ENCODE measurements around the gene USPL1. TPM values are rescaled to one million over a fixed set of nuclear protein-coding genes. Genes with fewer than 3 reads are reported as not detected.

USPL1 gene
- total and polyA plus RNA-seq, 2 experiments from 2014 or later, result 9.5 to 22.0 TPM

DNA sequence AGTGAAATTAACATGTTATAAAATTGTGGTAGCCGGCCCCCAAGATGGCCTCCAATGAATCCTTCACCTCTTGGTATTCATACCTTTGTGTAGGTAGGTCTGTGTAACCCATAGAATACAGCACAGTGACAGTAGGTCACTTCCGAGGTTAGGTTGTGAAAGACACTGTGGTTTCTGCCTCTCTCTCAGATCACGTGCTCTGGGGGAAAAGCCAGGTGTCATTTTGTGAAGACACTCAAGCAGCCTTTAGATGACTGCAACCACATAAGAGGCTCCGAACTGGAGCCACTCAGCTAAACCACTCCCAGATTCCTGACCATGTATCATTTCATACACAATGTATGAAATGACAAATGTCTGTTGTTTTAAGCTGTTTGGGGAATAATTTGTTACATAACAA is 9.8 kb upstream of the USPL1 start:
- TF ChIP-seq, protein P1, sequence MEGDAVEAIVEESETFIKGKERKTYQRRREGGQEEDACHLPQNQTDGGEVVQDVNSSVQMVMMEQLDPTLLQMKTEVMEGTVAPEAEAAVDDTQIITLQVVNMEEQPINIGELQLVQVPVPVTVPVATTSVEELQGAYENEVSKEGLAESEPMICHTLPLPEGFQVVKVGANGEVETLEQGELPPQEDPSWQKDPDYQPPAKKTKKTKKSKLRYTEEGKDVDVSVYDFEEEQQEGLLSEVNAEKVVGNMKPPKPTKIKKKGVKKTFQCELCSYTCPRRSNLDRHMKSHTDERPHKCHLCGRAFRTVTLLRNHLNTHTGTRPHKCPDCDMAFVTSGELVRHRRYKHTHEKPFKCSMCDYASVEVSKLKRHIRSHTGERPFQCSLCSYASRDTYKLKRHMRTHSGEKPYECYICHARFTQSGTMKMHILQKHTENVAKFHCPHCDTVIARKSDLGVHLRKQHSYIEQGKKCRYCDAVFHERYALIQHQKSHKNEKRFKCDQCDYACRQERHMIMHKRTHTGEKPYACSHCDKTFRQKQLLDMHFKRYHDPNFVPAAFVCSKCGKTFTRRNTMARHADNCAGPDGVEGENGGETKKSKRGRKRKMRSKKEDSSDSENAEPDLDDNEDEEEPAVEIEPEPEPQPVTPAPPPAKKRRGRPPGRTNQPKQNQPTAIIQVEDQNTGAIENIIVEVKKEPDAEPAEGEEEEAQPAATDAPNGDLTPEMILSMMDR (IDR thresholded peaks at IDR 0.05; ENCODE audit: poor library complexity), result no peak
- TF ChIP-seq EZH2phosphoT487 (IDR thresholded peaks at IDR 0.05; ENCODE audit: low read depth, severe bottlenecking, unreplicated experiment) (no peak), EZH2 (IDR thresholded peaks at IDR 0.05; ENCODE audit: borderline replicate concordance) (no peak)
- no peak overlapping the region for H2AFZ ChIP-seq
- no peaks in the 10 kb centered on the region for H3K27me3 ChIP-seq
- peaks cover 14% of the 10 kb centered on the region for H3K79me2 ChIP-seq
- no peaks in the 10 kb centered on the region for H3K4me1 ChIP-seq (ENCODE audit: insufficient read depth)
- H3K9me2 ChIP-seq (replicated peaks; ENCODE audit: insufficient read depth), result no peaks in the 10 kb centered on the region
- no peak overlapping the region for H3K4me2 ChIP-seq
- no peaks in the 10 kb centered on the region for H3K36me3 ChIP-seq (replicated peaks; ENCODE audit: insufficient read depth, low read depth)
- no peaks in the 10 kb centered on the region for H4K20me1 ChIP-seq (ENCODE audit: insufficient read depth, poor library complexity, severe bottlenecking)
- WGBS (ENCODE audit: low lambda C conversion rate, missing lambda C conversion rate), result 92% methylated on average over 4 of the region's 4 CpGs
- H3K9me3 ChIP-seq (ENCODE audit: low read depth), result no peaks in the 10 kb centered on the region
- H3K27ac ChIP-seq, result no peak overlapping the region
- no peak overlapping the region for H3K4me3 ChIP-seq
- no peak for DNase-seq (ENCODE audit: low spot score)

DNA sequence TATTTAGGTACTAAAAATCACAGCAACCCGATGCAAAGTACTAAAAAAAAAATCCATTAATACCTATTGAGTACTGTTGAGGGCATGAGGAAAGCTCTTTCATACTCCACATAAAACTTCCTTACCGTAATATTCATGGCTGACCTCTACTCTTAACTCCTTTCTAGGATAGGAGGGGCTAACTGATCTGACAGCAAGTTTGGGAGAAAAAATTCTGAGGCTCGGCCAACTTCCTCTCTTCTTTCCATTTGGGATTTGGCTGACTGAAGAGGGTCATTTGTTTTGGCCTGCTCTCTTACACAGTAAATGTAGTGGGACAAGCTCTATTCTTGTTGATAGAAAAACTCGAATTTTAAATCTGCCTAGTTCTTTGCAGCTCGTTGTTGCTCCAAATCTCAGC is 9.4 kb upstream of the USPL1 start:
- Histone ChIP-seq H3K27me3 (no peaks in the 10 kb centered on the region), H3K4me2 (no peak overlapping the region), H3K9me2 (replicated peaks; ENCODE audit: insufficient read depth) (no peaks in the 10 kb centered on the region), H3K4me3 (no peak overlapping the region), H3K27ac (no peak overlapping the region), H3K4me1 (ENCODE audit: insufficient read depth) (no peaks in the 10 kb centered on the region), H3K36me3 (replicated peaks; ENCODE audit: insufficient read depth, low read depth) (no peaks in the 10 kb centered on the region), H3K79me2 (peaks cover 19% of the 10 kb centered on the region), H4K20me1 (ENCODE audit: insufficient read depth, poor library complexity, severe bottlenecking) (no peaks in the 10 kb centered on the region), H2AFZ (no peak overlapping the region), H3K9me3 (ENCODE audit: low read depth) (no peaks in the 10 kb centered on the region)
- DNase-seq (ENCODE audit: low spot score), result no peak
- TF ChIP-seq, protein P1 (IDR thresholded peaks at IDR 0.05; ENCODE audit: poor library complexity), result no peak
- TF ChIP-seq EZH2phosphoT487 (IDR thresholded peaks at IDR 0.05; ENCODE audit: low read depth, severe bottlenecking, unreplicated experiment), result no peak
- TF ChIP-seq EZH2 (IDR thresholded peaks at IDR 0.05; ENCODE audit: borderline replicate concordance), result no peak
- WGBS (ENCODE audit: low lambda C conversion rate, missing lambda C conversion rate), result 89% methylated on average over 5 of the region's 5 CpGs

DNA sequence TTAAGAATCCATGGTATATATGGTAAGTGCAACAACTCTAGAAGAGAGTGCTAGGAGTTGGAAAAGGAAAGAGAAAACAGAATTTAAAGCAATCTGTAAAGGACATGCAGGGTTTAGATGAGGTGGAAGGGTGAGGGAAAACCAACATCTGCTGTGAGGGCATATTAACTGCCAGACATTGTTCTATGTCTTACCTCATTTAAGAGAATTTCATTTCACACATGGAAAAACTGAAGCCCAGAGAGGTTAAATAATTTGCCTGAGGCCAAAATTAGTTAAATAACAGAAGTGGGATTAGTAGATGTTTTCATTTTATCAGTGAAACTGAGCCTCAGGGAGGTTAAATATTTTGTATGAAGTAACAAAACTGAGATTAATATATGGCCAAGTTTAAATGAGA is 7.4 kb upstream of the USPL1 start:
- H3K4me1 ChIP-seq (ENCODE audit: insufficient read depth), result peaks cover 5% of the 10 kb centered on the region
- H4K20me1 ChIP-seq (ENCODE audit: insufficient read depth, poor library complexity, severe bottlenecking), result no peaks in the 10 kb centered on the region
- H3K4me3 ChIP-seq, result no peak overlapping the region
- TF ChIP-seq EZH2phosphoT487 (IDR thresholded peaks at IDR 0.05; ENCODE audit: low read depth, severe bottlenecking, unreplicated experiment) (no peak), EZH2 (IDR thresholded peaks at IDR 0.05; ENCODE audit: borderline replicate concordance) (no peak)
- TF ChIP-seq, protein P1 (IDR thresholded peaks at IDR 0.05; ENCODE audit: poor library complexity), result no peak
- H3K4me2 ChIP-seq, result no peak overlapping the region
- no peaks in the 10 kb centered on the region for H3K36me3 ChIP-seq (replicated peaks; ENCODE audit: insufficient read depth, low read depth)
- no peaks in the 10 kb centered on the region for H3K9me3 ChIP-seq (ENCODE audit: low read depth)
- no peak overlapping the region for H2AFZ ChIP-seq
- H3K27ac ChIP-seq, result no peak overlapping the region
- H3K79me2 ChIP-seq, result peaks cover 38% of the 10 kb centered on the region
- no peak for DNase-seq (ENCODE audit: low spot score)
- no peaks in the 10 kb centered on the region for H3K27me3 ChIP-seq
- H3K9me2 ChIP-seq (replicated peaks; ENCODE audit: insufficient read depth), result no peaks in the 10 kb centered on the region

DNA sequence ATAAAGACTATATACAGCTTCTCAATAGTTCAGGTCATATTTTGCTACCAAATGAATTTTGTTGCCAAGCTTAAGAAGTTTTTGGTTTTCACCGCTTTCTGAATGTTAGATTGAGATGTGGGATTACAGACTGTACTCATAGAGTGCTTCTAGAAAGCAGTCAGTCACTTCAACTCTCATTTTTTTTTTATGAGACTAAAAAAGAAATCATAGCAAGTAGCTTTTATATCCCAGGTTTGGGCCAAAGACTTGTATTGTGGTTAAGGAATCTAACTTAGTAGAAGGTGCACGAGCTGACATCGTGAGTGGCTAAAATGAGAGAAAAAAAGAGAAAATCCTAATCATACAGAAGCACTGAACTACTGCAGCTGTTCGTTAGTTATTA is 2.2 kb upstream of the USPL1 start:
- Histone ChIP-seq H3K27ac (peak overlapping the region; percentile 99), H3K4me1 (ENCODE audit: insufficient read depth) (peaks cover 13% of the 10 kb centered on the region), H4K20me1 (ENCODE audit: insufficient read depth, poor library complexity, severe bottlenecking) (no peaks in the 10 kb centered on the region), H3K27me3 (no peaks in the 10 kb centered on the region), H3K4me2 (peak overlapping the region; percentile 77), H3K4me3 (peak overlapping the region; percentile 34), H3K36me3 (replicated peaks; ENCODE audit: insufficient read depth, low read depth) (no peaks in the 10 kb centered on the region), H3K79me2 (peaks cover 65% of the 10 kb centered on the region), H3K9me3 (ENCODE audit: low read depth) (no peaks in the 10 kb centered on the region), H3K9me2 (replicated peaks; ENCODE audit: insufficient read depth) (no peaks in the 10 kb centered on the region), H2AFZ (no peak overlapping the region)
- WGBS (ENCODE audit: low lambda C conversion rate, missing lambda C conversion rate), result 48% methylated on average over 4 of the region's 4 CpGs
- TF ChIP-seq EZH2phosphoT487 (IDR thresholded peaks at IDR 0.05; ENCODE audit: low read depth, severe bottlenecking, unreplicated experiment), result no peak
- TF ChIP-seq, protein P1 (IDR thresholded peaks at IDR 0.05; ENCODE audit: poor library complexity), result no peak
- no peak for TF ChIP-seq EZH2 (IDR thresholded peaks at IDR 0.05; ENCODE audit: borderline replicate concordance)
- no peak for DNase-seq (ENCODE audit: low spot score)
